GM19455 (cell line): ENCODE measurements around the gene GRK4.

Experiments used
- ATAC-seq: cut with Tn5 transposase; IDR thresholded peaks from one replicate; pipeline ENCODE4 v1.9.1; 2021; ENCODE audit not compliant: unreplicated experiment

The GRK4 gene

GRCh38 chr4:3010998-3011397, 47.6 kb downstream of the GRK4 start:
- no peak for ATAC-seq

GRCh38 chr4:3011456-3012220, 48.3 kb downstream of the GRK4 start:
- ATAC-seq = no peak

DNA sequence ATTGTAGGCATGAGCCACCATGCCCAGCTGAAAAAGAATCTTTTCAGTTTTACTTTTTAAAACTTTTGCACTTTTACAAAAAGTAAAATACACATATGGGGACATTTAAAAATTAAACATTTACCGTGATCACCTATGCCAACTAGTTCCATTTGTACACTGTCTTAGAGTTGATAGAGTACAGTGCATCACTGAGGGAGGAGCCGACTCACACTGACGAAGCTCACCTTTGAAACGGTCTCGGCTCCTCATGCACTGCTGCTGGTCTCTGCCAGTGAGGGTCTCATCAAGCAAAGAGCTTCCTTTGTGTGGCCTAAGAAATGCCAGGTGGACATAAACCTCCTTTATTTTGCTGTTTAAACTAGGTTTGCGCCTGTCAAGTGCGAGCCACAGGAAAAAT, 50.0 kb downstream of the GRK4 start:
- ATAC-seq = no peak

GRCh38 chr4:3013839-3014350, 50.5 kb downstream of the GRK4 start:
- ATAC-seq = peak; percentile 71

GRCh38 chr4:3016961-3017360, 53.6 kb downstream of the GRK4 start:
- no peak for ATAC-seq

DNA sequence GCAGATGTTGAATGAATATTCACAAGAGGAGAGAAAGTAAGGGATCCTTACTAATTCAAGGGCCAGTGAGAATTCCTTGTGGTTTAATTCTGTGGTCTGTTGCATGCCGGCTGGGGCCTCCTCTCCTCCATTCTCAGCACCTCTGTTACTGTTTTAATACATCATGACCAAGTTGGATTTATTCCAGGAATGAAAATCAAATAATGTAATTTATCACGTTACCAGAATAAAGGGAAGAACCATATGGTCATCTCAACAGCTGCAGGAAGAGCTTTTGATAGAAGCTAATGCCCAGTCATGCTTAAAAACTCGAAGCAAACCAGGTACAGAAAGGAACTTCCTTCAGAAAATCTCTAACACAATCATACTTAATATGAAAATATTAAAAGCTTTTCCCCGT, 54.1 kb downstream of the GRK4 start:
- no peak for ATAC-seq

- ATAC-seq = no peak
Observed at GRCh38 chr4:3019145-3019846, 55.9 kb downstream of the GRK4 start.

- ATAC-seq = no peak
Observed at GRCh38 chr4:3021127-3021526, 57.8 kb downstream of the GRK4 start.

GRCh38 chr4:3021627-3022026, 58.3 kb downstream of the GRK4 start:
- ATAC-seq = no peak

DNA sequence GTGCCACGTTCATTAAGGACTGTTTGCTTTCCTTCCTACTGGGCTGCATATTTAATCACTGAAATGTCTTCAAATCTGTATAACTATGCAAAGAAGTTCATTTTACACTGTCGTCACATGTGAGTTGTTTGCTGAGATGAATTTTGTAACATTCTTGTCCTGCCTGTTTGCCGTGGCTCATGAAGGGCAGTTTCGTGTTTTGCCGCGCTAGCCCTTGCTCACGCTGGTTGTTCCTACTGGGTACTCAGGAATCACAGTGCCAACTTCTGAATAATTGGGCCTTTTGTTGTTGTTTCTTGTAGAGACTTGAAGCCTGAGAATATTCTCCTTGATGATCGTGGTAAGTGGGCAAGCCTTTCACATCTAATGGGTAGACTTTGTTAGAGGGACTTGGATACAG, 58.7 kb downstream of the GRK4 start:
- ATAC-seq = no peak

GRCh38 chr4:3022651-3023050, 59.3 kb downstream of the GRK4 start:
- no peak for ATAC-seq

GRCh38 chr4:3025881-3026280, 62.5 kb downstream of the GRK4 start:
- ATAC-seq = no peak

- no peak for ATAC-seq
Observed at GRCh38 chr4:3026540-3026939, 63.2 kb downstream of the GRK4 start.

DNA sequence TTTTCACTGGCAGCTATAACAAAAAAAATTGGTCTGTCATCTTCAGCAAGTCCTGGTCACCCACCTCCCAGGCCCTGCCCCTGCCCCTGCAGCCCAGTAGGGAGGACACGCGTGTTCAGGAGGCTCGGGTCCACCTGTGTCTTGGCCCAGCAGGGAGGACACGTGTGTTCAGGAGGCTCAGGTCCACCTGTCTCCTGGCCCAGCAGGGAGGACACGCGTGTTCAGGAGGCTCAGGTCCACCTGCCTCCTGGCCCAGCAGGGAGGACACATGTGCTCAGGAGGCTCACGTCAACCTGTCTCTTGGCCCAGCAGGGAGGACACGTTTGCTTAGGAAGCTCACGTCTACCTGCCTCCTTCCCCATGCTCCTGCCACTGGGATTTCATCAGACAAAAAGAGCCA, 66.1 kb downstream of the GRK4 start:
- ATAC-seq = no peak

DNA sequence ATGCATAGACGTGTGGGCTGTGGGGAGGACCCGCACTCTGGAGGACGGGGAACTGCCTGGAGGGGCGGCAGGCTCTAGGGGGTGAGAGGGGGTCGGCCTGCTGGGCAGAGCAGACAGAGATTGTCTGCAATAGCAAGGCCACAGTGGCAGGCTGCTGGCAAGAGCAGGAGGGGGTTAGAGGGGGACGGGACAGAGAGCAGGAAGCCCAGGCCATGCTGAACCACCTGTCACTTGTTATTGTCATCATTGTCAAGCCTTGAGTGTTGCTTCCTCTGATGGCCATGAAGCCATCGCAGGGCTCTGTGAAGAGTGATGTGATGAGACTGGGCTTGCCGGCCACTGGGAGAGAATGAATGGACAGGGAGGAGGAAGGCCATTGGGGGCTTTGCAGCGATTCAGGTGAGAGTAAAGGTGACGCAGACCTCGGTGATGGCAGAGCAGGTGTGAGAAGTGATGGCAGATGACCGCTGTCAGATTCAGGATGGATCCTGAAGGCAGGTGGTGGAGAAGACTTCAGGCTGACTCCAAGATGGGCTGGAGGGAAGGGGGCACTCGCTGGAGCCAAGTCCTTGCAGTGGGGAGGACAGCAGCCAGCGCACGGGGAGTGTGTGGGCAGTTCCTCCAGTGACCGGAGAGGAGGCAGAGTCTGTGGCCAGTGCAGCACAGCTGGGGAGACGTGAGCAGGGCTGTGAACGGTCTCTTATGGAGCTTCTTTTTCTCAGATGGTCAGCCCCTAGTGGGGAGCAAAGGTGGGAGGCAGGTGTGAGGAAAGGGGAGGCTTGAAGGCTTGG, 67.4 kb downstream of the GRK4 start:
- no peak for ATAC-seq

DNA sequence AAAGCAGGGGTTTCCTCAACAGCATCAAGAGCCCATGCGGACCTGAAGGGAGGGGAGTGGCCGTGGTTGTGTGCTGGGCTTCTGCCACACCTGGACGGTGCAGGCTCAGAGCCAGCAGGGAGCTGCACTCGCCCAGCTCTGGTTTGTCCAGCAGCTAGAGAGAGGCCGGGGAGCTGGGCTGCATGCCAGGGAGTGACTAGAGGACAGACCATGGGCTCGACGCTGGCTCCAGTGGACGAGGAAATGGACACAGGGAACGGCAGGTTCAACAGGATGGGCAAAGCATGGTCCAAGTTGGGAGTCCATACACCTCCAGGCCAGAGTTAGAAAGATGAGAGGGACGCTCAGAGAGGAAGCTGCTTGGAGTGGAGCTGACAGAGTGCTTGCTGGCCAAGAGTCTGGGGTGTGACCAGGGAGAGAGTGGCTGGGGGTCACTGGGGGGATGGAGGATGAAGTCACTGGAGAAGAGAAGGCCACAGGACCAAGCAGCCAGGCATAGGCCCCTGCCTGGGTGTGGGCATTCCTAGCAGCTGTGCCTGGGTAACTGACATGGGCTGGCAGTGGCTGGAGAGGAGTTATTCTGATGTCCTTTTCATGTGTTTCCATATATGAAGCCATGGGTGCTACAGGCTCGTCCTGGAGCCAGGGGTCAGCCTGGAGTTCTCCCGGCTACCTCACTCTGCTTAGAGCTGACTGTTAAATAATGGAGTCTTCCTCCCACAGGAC, 68.1 kb downstream of the GRK4 start:
- no peak for ATAC-seq

- no peak for ATAC-seq
Observed at GRCh38 chr4:3034231-3034630, 70.9 kb downstream of the GRK4 start.

- no peak for ATAC-seq
Observed at GRCh38 chr4:3035249-3035648, 71.9 kb downstream of the GRK4 start.

DNA sequence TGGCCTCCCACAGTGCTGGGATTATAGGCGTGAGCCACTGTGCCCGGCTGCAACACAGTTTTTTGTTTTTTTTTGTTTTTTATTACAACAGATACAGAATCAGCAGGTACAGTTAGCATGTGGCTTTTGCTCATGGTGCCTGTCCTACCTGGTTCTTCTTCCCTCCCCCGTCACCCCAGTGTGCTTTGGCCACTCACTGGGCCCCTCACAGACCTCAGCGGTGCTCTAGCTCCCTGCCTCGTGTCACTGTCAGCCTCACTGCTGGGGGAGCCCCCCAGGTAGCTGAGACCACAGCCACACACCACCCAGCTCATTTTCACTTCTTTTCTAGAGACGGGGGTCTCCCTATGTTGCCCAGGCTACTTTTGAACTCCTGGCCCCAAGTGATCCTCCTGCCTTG, 72.3 kb downstream of the GRK4 start:
- ATAC-seq = no peak

- no peak for ATAC-seq
Observed at GRCh38 chr4:3036131-3036952, 73.0 kb downstream of the GRK4 start.
